GM12875 (cell line): ENCODE results near the gene FAM174C.

Experiments used
- H3K4me3 ChIP-seq: one replicate; pipeline ENCODE4 v1.5.1; 2011; ENCODE audit warnings: low read depth, low read length, control low read depth
- TF ChIP-seq, protein P1 (sequence below): IDR thresholded peaks from 2 replicates; pipeline ENCODE4 v1.5.1; 2011; ENCODE audit warnings: low read depth, mild to moderate bottlenecking, control low read depth, inconsistent platforms, low read length, moderate library complexity, borderline replicate concordance; ENCODE audit not compliant: insufficient read depth

Gene FAM174C

DNA sequence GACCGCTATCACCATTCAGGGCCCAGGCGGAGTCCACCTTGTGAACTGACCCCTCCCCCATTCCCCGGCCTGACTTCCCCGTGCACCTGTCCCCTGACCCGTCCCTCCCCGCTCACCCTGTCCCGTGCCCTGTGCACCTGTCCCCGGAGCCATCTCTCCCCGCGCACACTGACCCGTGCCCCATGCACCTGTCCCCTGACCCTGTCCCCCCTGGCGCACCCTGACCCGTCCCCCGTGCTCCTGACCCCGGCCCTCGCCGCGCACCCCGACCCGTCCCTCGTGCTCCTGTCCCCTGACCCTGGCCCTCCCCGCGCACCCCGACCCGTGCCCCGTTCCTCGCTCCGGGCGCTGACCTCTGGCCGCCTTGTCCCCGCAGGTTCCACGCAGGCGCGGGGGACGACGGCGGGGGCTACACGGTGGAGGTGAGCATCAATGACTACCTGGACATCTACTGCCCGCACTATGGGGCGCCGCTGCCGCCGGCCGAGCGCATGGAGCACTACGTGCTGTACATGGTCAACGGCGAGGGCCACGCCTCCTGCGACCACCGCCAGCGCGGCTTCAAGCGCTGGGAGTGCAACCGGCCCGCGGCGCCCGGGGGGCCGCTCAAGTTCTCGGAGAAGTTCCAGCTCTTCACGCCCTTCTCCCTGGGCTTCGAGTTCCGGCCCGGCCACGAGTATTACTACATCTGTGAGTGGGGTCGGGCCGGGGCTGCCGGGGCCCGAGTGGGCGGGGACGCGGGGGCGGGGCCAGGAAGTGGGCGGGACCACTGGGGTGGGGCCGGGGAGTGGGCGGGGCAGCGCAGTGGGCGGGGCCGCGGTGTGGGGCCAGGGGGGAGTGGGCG lies 20.1 kb downstream of the FAM174C start:
- no peak overlapping the region for H3K4me3 ChIP-seq
- TF ChIP-seq, protein P1, sequence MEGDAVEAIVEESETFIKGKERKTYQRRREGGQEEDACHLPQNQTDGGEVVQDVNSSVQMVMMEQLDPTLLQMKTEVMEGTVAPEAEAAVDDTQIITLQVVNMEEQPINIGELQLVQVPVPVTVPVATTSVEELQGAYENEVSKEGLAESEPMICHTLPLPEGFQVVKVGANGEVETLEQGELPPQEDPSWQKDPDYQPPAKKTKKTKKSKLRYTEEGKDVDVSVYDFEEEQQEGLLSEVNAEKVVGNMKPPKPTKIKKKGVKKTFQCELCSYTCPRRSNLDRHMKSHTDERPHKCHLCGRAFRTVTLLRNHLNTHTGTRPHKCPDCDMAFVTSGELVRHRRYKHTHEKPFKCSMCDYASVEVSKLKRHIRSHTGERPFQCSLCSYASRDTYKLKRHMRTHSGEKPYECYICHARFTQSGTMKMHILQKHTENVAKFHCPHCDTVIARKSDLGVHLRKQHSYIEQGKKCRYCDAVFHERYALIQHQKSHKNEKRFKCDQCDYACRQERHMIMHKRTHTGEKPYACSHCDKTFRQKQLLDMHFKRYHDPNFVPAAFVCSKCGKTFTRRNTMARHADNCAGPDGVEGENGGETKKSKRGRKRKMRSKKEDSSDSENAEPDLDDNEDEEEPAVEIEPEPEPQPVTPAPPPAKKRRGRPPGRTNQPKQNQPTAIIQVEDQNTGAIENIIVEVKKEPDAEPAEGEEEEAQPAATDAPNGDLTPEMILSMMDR = no peak

DNA sequence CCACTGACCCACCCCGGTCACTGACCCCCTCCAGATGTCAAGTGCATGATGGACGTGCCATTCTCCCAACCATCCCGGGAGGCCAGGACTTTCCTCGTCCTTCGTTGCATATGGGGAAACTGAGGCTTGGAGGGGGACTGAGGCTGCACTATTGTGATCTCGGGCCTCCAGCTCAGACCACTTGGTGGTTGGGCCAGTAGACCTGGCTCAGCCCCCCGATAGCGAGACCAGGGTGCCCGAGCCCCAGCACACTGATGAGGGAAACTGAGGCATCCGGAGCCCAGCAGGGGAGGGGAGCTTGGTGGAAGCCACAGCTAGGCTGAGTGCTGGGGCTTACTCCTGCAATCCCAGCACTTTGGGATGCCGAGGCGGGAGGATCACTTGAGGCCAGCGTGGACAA lies 20.7 kb downstream of the FAM174C start:
- TF ChIP-seq, protein P1 = no peak
- no peak overlapping the region for H3K4me3 ChIP-seq

DNA sequence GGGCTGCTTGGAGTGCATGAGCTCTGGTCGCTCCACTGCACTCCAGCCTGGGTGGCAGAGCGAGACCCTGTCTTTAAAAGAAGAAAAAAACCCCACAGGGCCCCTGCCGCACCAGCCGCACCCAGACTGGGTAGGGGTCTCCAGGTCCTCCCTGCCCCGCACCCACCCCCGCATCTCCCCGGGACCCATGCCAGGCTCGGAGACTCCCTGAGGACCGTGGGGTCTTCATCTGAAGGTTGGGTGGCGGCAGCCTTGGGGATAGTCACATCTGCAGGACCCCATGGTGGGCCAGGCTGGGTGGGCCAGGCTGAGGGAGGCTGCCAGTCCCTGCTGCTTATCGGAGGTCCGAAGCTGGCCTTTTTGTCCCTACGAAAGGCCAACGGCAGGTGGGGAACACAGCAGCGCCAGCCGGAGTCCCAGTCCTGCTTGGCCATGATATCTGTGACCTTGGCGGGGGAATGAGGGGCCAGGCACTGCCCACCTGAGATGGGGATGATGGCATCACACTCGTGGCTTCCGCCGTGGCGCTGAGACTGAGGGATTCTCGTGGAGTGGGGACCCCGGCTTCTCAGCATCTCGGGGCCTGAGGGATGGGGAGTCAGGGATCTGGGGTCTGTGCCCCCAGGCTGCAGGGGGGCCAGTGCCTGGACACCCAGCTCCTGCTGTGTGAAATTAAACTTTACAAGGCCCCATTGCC lies 21.4 kb downstream of the FAM174C start:
- TF ChIP-seq, protein P1 = no peak
- H3K4me3 ChIP-seq = no peak overlapping the region

DNA sequence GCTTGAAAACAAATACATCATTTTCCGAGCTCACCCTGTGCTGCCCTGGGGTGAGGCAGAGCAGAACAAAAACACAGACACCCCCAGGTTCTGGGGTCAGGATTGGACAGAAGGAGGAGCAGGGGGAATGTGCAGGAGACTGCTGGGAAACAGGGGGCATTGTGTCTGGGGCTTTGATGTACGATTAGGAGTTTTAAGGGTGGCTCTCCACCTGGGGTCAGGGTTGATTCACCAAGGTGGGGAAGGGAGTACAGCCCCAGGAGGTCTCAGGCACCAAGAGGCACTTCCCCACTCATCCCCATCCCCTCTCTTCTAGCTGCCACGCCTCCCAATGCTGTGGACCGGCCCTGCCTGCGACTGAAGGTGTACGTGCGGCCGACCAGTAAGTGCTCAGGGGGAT lies 22.9 kb downstream of the FAM174C start:
- TF ChIP-seq, protein P1 = no peak
- H3K4me3 ChIP-seq = no peak overlapping the region

DNA sequence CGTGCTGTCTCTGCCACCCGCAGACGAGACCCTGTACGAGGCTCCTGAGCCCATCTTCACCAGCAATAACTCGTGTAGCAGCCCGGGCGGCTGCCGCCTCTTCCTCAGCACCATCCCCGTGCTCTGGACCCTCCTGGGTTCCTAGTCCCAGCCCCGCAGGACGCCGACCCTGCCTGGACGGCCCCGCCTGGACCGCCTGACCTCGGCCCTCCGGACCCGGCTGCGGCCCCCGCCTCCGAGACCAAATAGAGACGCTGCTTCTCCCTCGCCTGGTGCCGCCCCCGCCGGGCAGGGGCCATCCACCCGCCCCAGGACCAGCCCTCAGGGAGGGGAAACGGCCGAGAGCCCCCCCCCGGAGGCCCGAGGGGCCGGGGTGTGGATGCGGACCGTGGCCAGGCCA lies 24.5 kb downstream of the FAM174C start:
- no peak overlapping the region for H3K4me3 ChIP-seq
- TF ChIP-seq, protein P1 = no peak

DNA sequence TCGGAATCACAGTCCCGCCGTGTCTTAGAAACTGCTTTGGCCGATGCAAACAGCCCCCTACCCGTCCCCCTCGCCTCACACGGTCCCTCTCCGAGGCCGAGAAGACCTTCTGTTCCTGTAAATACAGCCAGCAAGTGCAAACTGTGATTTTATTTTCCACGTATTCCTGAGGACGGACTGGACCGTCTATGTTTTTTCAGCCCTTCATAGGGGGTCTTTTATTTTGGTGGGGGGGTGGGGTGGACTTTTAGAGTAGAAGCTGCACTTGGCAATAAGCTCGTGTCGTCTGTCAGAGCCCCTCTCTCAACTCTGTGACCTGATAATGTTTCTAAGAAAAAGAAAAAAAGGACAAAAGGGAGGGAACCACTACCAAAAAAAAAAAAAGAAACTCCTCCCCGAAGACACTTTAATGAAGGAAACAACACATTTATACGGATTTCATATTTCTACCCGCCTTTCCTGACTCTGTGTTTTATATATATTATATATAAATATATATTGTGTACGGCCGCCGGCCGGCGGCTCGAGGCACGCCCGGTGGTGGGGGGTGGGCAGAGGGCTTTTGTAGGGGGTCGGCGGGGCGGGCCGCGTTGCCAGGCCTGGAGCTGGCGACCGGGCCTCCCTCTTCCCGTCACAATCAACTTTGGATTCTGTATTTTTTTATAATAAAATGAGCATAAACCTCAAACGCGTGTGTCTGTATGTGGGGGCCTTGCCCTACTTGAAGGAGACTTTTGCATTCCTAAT lies 25.6 kb downstream of the FAM174C start:
- H3K4me3 ChIP-seq = no peak overlapping the region
- TF ChIP-seq, protein P1 = no peak
